Adipose tissue (tissue), 3 donors: ENCODE data around the gene FES. TPM values are rescaled to one million over a fixed set of nuclear protein-coding genes. Genes with fewer than 3 reads are reported as not detected.
"Not testable (repeated sequence)": the region's sequence is repeated elsewhere in the genome, so short reads cannot be mapped to it uniquely, and the experiment has no call there.

ENCODE experiments used
- H3K27ac ChIP-seq: one replicate; pipeline ENCODE4 v1.5.1; 2013; ENCODE audit warnings: low read depth, low read length
- WGBS, 3 donors: extraction: QIAGEN DNeasy Blood & Tissue Kit; methylation state at CpG; one replicate each; pipeline ENCODE4 v1.1.7; 2013; 5-methylcytosine and 5-hydroxymethylcytosine counted together
- polyA plus RNA-seq, 3 donors: library from polyadenylated mRNA; stranded (reverse); fragments of 200-250 nt; gene quantifications; one replicate each; pipeline ENCODE4 v1.2.3, GENCODE V29; 2013
- donor health status: healthy with polysubstance abuse.
- donor health status: Bipolar disorder and iron deficiency.
- donor health status: healthy.

The FES gene
- polyA plus RNA-seq = 10 to 100 TPM; 10.4 to 49.3 (median 42.4) TPM

- WGBS, 3 donors = 3 to 12% (median 5%) methylated on average over 35 to 58 of the region's 58 CpGs
Measured at GRCh38 chr15:90883976-90884718, at the start of gene FES. TSS of gene FES (plus strand) at chr15:90884504. CDS start at chr15:90885046, 542 bp downstream.

GRCh38 chr15:90834626-90835025 lies 49.7 kb upstream of the FES start:
- 62 to 88% (median 63%) methylated on average over 5 of the region's 5 CpGs for WGBS, 3 donors
- no peak overlapping the region for H3K27ac ChIP-seq

More at GRCh38 chr15:90883976-90884718, at the start of gene FES:
- H3K27ac ChIP-seq = peak within 1 kb of the TSS; percentile 78

- H3K27ac ChIP-seq = no peak overlapping the region
- 63 to 78% (median 67%) methylated on average over 7 of the region's 7 CpGs for WGBS, 3 donors
Measured at GRCh38 chr15:90836296-90836871, 47.9 kb upstream of the FES start.

GRCh38 chr15:90837094-90837493 lies 47.2 kb upstream of the FES start:
- WGBS, 3 donors = 83 to 84% (median 83%) methylated on average over 11 of the region's 11 CpGs
- H3K27ac ChIP-seq = no peak overlapping the region

DNA sequence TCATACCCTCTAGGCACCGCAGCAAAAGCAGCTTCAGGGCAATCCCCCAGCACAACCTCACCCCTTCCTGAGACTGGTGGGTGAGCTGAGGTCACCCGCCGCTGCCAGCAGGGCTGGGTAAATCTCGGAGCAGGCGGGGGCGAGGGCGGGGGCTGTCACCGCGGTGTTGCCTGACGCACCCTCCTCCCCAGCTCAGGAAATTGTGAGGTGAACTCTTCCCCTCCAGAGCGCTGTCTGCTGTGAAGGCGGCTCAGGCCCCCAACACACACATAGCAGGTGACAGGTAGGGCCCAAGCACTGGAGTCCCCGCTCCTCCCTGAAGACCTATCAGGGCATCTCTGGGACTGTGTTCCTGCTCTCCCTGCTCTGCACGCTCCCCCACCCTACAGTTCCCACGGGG lies 46.2 kb upstream of the FES start:
- no peak overlapping the region for H3K27ac ChIP-seq
- 47 to 79% (median 56%) methylated on average over 15 of the region's 15 CpGs for WGBS, 3 donors

DNA sequence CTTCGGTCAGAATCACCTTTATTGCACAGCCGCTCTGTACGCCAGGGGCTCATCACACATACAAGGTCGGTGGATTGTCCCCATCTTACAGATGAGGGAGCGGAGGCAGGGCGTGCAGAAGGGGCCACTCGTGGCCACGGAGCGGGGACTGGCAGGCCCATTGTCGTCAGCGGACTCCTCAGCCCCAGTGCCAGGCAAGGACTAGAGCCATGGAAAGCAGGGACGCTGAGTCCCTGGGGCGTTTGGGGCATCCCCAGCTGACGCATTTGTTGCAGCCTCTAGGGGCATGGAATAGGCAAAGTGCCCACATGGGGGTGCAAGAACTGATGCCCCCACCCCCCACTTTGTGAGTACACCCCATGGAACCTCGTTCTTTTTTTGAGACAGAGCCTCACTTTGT lies 45.8 kb upstream of the FES start:
- 83 to 89% (median 84%) methylated on average over 15 of the region's 15 CpGs for WGBS, 3 donors
- H3K27ac ChIP-seq = no peak overlapping the region

DNA sequence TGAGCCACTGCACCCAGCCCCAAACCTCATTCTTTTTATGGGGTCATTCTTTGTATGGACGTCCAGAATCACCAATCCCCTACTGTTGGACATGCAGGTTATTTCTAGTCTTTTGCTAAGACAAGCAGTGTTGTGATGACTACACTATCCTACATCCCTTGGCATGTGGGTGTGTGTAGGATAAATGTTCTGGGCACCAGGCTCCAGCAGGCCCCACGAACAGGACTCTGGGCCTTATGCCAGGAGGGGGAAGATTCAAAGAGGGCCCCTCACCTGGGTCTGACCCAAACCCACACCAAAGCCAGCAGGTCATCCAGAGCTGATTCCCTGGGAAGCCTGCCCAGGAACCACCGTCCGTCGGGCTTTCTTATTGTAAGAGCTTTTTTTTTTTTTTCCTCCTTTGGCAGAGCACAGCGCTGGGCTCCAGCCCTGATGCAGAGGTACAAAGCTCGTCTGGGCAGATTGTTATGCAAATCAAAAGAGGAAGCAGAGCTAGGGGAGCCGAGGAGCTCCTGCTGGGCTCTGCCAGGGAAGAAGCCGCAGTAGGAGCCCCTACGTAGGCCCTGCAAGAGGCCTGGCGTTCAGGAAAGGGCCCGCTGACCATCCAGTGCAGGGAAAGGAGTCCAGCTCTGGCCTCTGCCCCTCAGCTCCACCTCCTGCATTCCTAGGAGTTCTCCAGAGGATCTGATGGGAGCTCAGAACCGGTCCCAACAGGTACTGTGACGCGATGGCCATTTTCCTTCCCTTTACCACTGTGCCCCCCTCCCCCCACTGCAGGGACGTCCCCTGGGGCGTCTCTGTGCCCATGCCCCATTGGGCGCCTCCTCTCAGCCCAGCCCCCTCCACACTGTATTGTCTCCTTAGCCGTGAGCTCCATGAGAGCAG lies 44.9 kb upstream of the FES start:
- 37 to 49% (median 44%) methylated on average over 16 to 19 of the region's 19 CpGs for WGBS, 3 donors
- H3K27ac ChIP-seq = peak overlapping the region; percentile 46

GRCh38 chr15:90840157-90840855 lies 44.0 kb upstream of the FES start:
- H3K27ac ChIP-seq = no peak overlapping the region
- WGBS, 3 donors = 86 to 97% (median 89%) methylated on average over 18 of the region's 18 CpGs

DNA sequence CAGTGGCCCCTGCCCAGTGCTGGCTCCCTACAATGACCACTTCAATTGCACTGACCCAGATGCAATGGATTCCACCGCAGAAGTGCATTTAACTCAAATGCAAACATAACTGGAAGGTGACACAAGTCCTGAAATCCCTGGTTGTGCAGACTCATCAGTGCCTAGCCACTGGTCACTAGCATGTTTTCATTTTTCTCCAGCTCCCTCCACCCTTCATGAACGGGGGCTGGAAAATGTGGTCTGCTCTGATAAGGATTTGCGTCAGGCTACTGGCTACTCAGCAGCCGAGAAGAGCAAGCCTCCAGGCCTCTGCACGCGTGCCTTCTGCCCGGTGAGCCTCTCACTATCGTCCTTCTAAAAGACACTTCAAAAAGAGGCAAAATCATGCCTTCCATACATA lies 43.4 kb upstream of the FES start:
- 86 to 93% (median 87%) methylated on average over 8 of the region's 8 CpGs for WGBS, 3 donors
- no peak overlapping the region for H3K27ac ChIP-seq

DNA sequence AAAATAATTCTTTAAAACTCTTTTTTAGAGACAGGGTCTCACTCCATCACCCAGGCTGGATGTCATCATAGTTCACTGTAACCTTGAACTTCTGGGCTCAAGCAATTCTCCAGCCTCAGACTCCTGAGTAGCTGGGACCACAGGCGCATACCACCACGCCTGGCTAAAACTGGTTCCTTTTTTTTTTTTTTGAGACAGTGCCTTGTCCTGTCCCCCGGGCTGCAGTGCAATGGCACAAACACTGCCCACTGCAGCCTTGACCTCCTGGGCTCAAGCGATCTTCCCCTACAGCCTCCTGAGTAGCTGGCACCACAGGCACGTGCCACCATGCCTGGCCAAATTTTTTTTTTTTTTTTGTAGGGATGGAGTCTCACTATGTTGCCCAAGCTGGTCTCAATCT lies 39.6 kb upstream of the FES start:
- 60 to 90% (median 66%) methylated on average over 5 of the region's 5 CpGs for WGBS, 3 donors
- no peak overlapping the region for H3K27ac ChIP-seq

GRCh38 chr15:90845201-90845949 lies 38.9 kb upstream of the FES start:
- H3K27ac ChIP-seq = no peak overlapping the region
- WGBS, 3 donors = 61 to 82% (median 62%) methylated on average over 9 of the region's 9 CpGs

DNA sequence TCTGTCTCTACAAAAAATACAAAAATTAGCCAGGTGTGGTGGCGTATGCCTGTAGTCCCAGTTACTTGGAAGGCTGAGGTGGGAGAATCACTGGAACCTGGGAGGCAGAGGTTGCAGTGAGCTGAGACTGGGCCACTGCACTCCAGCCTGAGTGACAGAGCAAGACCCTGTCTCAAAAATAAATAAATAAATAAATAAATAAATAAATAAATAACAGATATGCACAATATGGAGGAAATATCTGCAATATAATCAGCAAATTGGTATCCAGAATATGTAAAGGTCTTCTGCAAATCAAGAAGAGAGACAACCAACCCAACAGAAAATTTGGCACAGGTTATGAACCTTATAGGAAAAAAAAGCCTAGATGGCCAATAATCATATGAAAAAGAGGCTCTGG lies 34.9 kb upstream of the FES start:
- WGBS, 3 donors = 96 to 97% (median 96%) methylated on average over 1 of the region's 1 CpG
- not testable (repeated sequence) for H3K27ac ChIP-seq

DNA sequence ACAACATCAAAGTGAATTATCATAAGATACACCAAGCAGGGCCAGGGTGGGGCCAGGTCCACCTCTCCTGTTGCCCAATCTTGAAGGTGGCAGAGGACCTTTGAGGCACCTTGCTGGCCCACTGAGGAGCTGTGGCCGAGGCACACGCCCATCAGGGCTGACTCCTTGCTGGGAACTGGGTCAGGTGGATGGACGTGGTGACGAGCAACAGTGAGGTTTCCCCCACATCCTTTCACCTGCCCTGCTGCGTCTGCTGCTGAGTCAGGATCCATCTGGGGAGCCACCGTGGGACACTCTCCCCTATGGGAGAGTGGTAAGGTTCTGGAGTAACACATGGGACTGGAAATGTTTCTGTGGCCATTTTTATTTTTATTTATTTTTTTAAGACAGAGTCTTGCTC lies 33.2 kb upstream of the FES start:
- H3K27ac ChIP-seq = no peak overlapping the region
- 79 to 81% (median 80%) methylated on average over 6 of the region's 6 CpGs for WGBS, 3 donors

- no peak overlapping the region for H3K27ac ChIP-seq
- 80 to 90% (median 81%) methylated on average over 5 of the region's 5 CpGs for WGBS, 3 donors
Measured at GRCh38 chr15:90851940-90852339, 32.4 kb upstream of the FES start.

DNA sequence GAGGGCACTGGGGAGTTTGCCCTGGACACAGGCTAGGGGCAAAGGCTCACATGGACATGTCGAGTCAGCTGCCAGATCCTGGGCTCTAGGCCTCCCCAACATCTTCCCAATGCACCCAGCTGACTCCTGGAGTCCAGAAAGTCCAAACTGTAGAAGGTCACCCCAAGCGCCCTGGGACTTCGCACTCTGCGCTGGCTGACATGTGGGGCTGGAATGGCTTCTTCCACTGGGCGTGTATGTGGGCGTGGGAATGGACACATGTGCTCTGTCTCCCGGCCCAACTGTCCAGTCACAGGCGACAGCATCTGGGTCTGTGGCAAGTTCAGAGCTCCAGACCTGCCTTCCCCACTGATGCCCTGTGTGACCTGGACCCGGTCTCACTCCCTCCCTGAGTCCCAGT lies 29.2 kb upstream of the FES start:
- no peak overlapping the region for H3K27ac ChIP-seq
- WGBS, 3 donors = 77 to 94% (median 86%) methylated on average over 9 of the region's 9 CpGs

- 83 to 95% (median 91%) methylated on average over 8 of the region's 8 CpGs for WGBS, 3 donors
- H3K27ac ChIP-seq = no peak overlapping the region
Measured at GRCh38 chr15:90857337-90857736, 27.0 kb upstream of the FES start.

GRCh38 chr15:90857883-90858443 lies 26.3 kb upstream of the FES start:
- no peak overlapping the region for H3K27ac ChIP-seq
- WGBS, 3 donors = 86 to 90% (median 88%) methylated on average over 8 of the region's 8 CpGs
